ENCODE data around the gene IHH.

DNA sequence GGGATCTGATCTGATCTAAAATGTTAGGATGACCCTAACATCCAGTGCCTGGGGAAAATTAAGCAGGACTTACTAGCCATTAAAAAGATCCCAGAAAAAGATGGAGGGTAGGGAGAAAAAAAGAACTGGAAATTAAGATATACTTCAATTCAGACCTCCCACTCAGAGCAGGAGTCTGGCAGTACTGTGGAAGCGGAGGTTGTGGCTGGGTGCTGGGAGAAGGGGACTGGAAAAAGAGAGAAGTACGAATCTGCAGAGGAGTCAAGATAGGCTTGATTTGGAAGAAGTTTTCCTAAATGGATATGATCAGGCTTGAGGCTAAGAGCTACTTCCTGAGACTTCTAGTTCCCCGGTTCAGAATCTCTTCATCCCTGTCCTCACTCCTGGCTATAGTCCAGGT lies 33.5 kb upstream of the IHH start:
- TF ChIP-seq, protein P1, sequence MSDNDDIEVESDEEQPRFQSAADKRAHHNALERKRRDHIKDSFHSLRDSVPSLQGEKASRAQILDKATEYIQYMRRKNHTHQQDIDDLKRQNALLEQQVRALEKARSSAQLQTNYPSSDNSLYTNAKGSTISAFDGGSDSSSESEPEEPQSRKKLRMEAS (IDR thresholded peaks at IDR 0.05; ENCODE audit: insufficient read depth, insufficient read length), result no peak
- TF ChIP-seq CTCF (IDR thresholded peaks at IDR 0.05; ENCODE audit: extremely low read depth in 1 of 2, insufficient read depth in 1 of 2, low read depth in 1 of 2, low read length in 2 of 2) (no peak), JUN (IDR thresholded peaks at IDR 0.05; ENCODE audit: borderline replicate concordance, insufficient read depth, insufficient read length, low read depth) (no peak), EZH2 (IDR thresholded peaks at IDR 0.05; ENCODE audit: borderline replicate concordance, low read depth, low read length, severe bottlenecking) (no peak), POLR2A (IDR thresholded peaks at IDR 0.05; ENCODE audit: low read depth, low read length) (no peak), POLR2AphosphoS5 (IDR thresholded peaks at IDR 0.05; ENCODE audit: insufficient read depth, low read depth, low read length) (no peak), MYC (IDR thresholded peaks at IDR 0.05; ENCODE audit: low read depth, low read length) (no peak)

Measured in endothelial cell of umbilical vein (primary cell).